Vagina (tissue), 2 donors: ENCODE data around the gene MUC4. TPM values are rescaled to one million over a fixed set of nuclear protein-coding genes. Genes with fewer than 3 reads are reported as not detected.
"Not testable (repeated sequence)": the region's sequence is repeated elsewhere in the genome, so short reads cannot be mapped to it uniquely, and the experiment has no call there.

ENCODE experiments used
- DNase-seq, 2 donors: peaks; one replicate each; pipeline ENCODE4 v3.0.0-alpha.2; 2017; ENCODE audit errors: extremely low spot score in 2 of 2
- H3K27ac ChIP-seq: fragments of 200-600 bp; sonication (generic); one replicate; pipeline ENCODE4 v1.5.1; 2019
- H3K27me3 ChIP-seq: fragments of 200-600 bp; sonication (generic); one replicate; pipeline ENCODE4 v1.5.1; 2019
- H3K36me3 ChIP-seq, 2 donors: fragments of 200-600 bp; sonication (generic); one replicate each; pipeline ENCODE4 v1.5.1; 2017 to 2019
- H3K4me1 ChIP-seq: fragments of 200-600 bp; sonication (generic); one replicate; pipeline ENCODE4 v1.5.1; 2019
- H3K4me3 ChIP-seq, 2 donors: fragments of 200-600 bp; sonication (generic); 1 replicate in 1 of 2; 2 replicates in 1 of 2; pipeline ENCODE4 v1.5.1; 2016 to 2019
- H3K9me3 ChIP-seq: fragments of 200-600 bp; sonication (generic); one replicate; pipeline ENCODE4 v1.5.1; 2019
- CTCF ChIP-seq, 3 experiments: fragments of 450-650 bp in 2 of 3; fragments of 200-600 bp in 1 of 3; sonication (generic) in 1 of 3; IDR thresholded peaks; one replicate each; pipeline ENCODE4 v1.5.1; 2017 to 2019; ENCODE audit warnings: antibody characterized with exemption in 3 of 3, mild to moderate bottlenecking in 2 of 3, moderate library complexity in 2 of 3
- POLR2A ChIP-seq, 2 donors: fragments of 450-650 bp; IDR thresholded peaks; one replicate each; pipeline ENCODE4 v1.6.1; 2017; ENCODE audit warnings: antibody characterized with exemption in 2 of 2, mild to moderate bottlenecking in 2 of 2, moderate library complexity in 2 of 2
- POLR2AphosphoS5 ChIP-seq, 2 donors: sonication (generic); formaldehyde crosslinking; IDR thresholded peaks; one replicate each; pipeline ENCODE4 v1.9.0; 2017; ENCODE audit warnings: antibody characterized with exemption in 2 of 2, mild to moderate bottlenecking in 2 of 2, low read depth in 1 of 2; ENCODE audit not compliant: insufficient read depth in 1 of 2
- intact Hi-C: fragments of 100-400 bp; cut with DNase I; formaldehyde crosslinking; loops from one replicate; pipeline ENCODE4 v1.15.1; 2023
- total RNA-seq: library from RNA; depleted of rRNA; stranded (reverse); fragments of >200 nt; gene quantifications from one replicate; pipeline ENCODE4 v1.2.3, GENCODE V29; 2016

Gene MUC4
- total RNA-seq, 1 donor from 2014 or later, result 36.1 TPM

- H3K4me3 ChIP-seq, result no peak overlapping the region
- no peak overlapping the region for H3K27ac ChIP-seq
- no peaks in the 10 kb centered on the region for H3K36me3 ChIP-seq
- no peaks in the 10 kb centered on the region for H3K4me1 ChIP-seq
- intact Hi-C loops, result no loop called here
- TF ChIP-seq CTCF (IDR thresholded peaks at IDR 0.05) (no peak), POLR2AphosphoS5 (IDR thresholded peaks at IDR 0.05; ENCODE audit: insufficient read depth in 1 of 2, low read depth in 1 of 2) (no peak), POLR2A (IDR thresholded peaks at IDR 0.05) (no peak)
- H3K9me3 ChIP-seq, result no peaks in the 10 kb centered on the region
- no peak for DNase-seq
- H3K27me3 ChIP-seq, result no peaks in the 10 kb centered on the region
Observed at GRCh38 chr3:195817578-195818135, 5.9 kb upstream of the MUC4 start.

GRCh38 chr3:195816276-195816913 is 4.7 kb upstream of the MUC4 start:
- H3K4me1 ChIP-seq, H3K27me3 ChIP-seq, H3K4me3 ChIP-seq, intact Hi-C loops, H3K27ac ChIP-seq, H3K36me3 ChIP-seq, H3K9me3 ChIP-seq, DNase-seq: not testable (repeated sequence)

GRCh38 chr3:195815169-195815771 is 3.5 kb upstream of the MUC4 start:
- no peaks in the 10 kb centered on the region for H3K9me3 ChIP-seq
- no peaks in the 10 kb centered on the region for H3K36me3 ChIP-seq
- H3K27ac ChIP-seq, result no peak overlapping the region
- H3K4me3 ChIP-seq, result no peak overlapping the region
- H3K27me3 ChIP-seq, result no peaks in the 10 kb centered on the region
- no peak for TF ChIP-seq POLR2AphosphoS5 (IDR thresholded peaks at IDR 0.05; ENCODE audit: insufficient read depth in 1 of 2, low read depth in 1 of 2)
- DNase-seq, result no peak
- intact Hi-C loops, result no loop called here
- no peaks in the 10 kb centered on the region for H3K4me1 ChIP-seq

GRCh38 chr3:195813916-195814640 is 2.3 kb upstream of the MUC4 start:
- Histone ChIP-seq H3K4me3 (no peak overlapping the region), H3K27ac (no peak overlapping the region), H3K9me3 (no peaks in the 10 kb centered on the region), H3K27me3 (no peaks in the 10 kb centered on the region), H3K4me1 (no peaks in the 10 kb centered on the region), H3K36me3 (no peaks in the 10 kb centered on the region)
- intact Hi-C loops, result no loop called here
- DNase-seq, result no peak
- TF ChIP-seq CTCF (IDR thresholded peaks at IDR 0.05) (no peak), POLR2A (IDR thresholded peaks at IDR 0.05) (no peak), POLR2AphosphoS5 (IDR thresholded peaks at IDR 0.05; ENCODE audit: insufficient read depth in 1 of 2, low read depth in 1 of 2) (no peak)

- DNase-seq, result no peak
- no peaks in the 10 kb centered on the region for H3K9me3 ChIP-seq
- intact Hi-C loops, result no loop called here
- no peaks in the 10 kb centered on the region for H3K27me3 ChIP-seq
- TF ChIP-seq POLR2A (IDR thresholded peaks at IDR 0.05) (no peak), POLR2AphosphoS5 (IDR thresholded peaks at IDR 0.05; ENCODE audit: insufficient read depth in 1 of 2, low read depth in 1 of 2) (no peak), CTCF (IDR thresholded peaks at IDR 0.05) (no peak)
- H3K4me3 ChIP-seq, result no peak overlapping the region
- H3K27ac ChIP-seq, result no peak overlapping the region
- H3K36me3 ChIP-seq, result no peaks in the 10 kb centered on the region
- H3K4me1 ChIP-seq, result no peaks in the 10 kb centered on the region
Observed at GRCh38 chr3:195812366-195812765, 637 bp upstream of the MUC4 start.
